NCI-H2227 treated with DMSO at 0.1 percent for 48 hours (cell line): ENCODE data around the gene PTPRJ.

Experiments used
- DNase-seq: peaks from one replicate; lab custom pipeline; 2025; lab: John Stamatoyannopoulos, UW

PTPRJ gene

GRCh38 chr11:48094643-48095339, 114.4 kb downstream of the PTPRJ start:
- DNase-seq: no peak

GRCh38 chr11:48095779-48096470, 115.6 kb downstream of the PTPRJ start:
- DNase-seq: no peak

- no peak for DNase-seq
Observed at GRCh38 chr11:48096588-48097525, 116.5 kb downstream of the PTPRJ start.

GRCh38 chr11:48098024-48098423, 117.7 kb downstream of the PTPRJ start:
- no peak for DNase-seq

- no peak for DNase-seq
Observed at GRCh38 chr11:48099916-48100446, 119.6 kb downstream of the PTPRJ start.

GRCh38 chr11:48101044-48101733, 120.8 kb downstream of the PTPRJ start:
- DNase-seq: no peak

GRCh38 chr11:48101958-48102357, 121.6 kb downstream of the PTPRJ start:
- no peak for DNase-seq

GRCh38 chr11:48103621-48104567, 123.5 kb downstream of the PTPRJ start:
- peak; percentile 11 for DNase-seq

GRCh38 chr11:48104568-48104924, 124.2 kb downstream of the PTPRJ start:
- no peak for DNase-seq

- DNase-seq: no peak
Observed at GRCh38 chr11:48105096-48105990, 125.0 kb downstream of the PTPRJ start.

GRCh38 chr11:48106166-48106565, 125.8 kb downstream of the PTPRJ start:
- DNase-seq: no peak

GRCh38 chr11:48107188-48107704, 126.9 kb downstream of the PTPRJ start:
- DNase-seq: no peak

- DNase-seq: no peak
Observed at GRCh38 chr11:48108231-48109045, 128.1 kb downstream of the PTPRJ start.

- peak; percentile 54 for DNase-seq
Observed at GRCh38 chr11:48109046-48109666, 128.8 kb downstream of the PTPRJ start.

- no peak for DNase-seq
Observed at GRCh38 chr11:48110509-48110766, 130.1 kb downstream of the PTPRJ start.

GRCh38 chr11:48111891-48112290, 131.5 kb downstream of the PTPRJ start:
- no peak for DNase-seq

GRCh38 chr11:48114740-48115139, 134.4 kb downstream of the PTPRJ start:
- DNase-seq: no peak
